Cerebellar nuclear complex (tissue), 1 donor: ENCODE results near the gene IGFBP7.

Experiments used
- DNase-seq, 2 experiments: peaks; one replicate each; lab custom pipeline; 2025; lab: John Stamatoyannopoulos, UW

The IGFBP7 gene

GRCh38 chr4:57109847-57110639 is at the start of gene IGFBP7:
Gene IGFBP7, minus strand, starts transcription at chr4:57110385. Its CDS starts 34 bp downstream, at chr4:57110351.
- no peak for DNase-seq

GRCh38 chr4:57159866-57160265 is 49.7 kb upstream of the IGFBP7 start:
- DNase-seq = no peak

- no peak for DNase-seq
Measured at GRCh38 chr4:57158762-57159161, 48.6 kb upstream of the IGFBP7 start.

GRCh38 chr4:57158221-57158620 is 48.0 kb upstream of the IGFBP7 start:
- no peak for DNase-seq

- DNase-seq = no peak
Measured at GRCh38 chr4:57157596-57158137, 47.5 kb upstream of the IGFBP7 start.

GRCh38 chr4:57156242-57156990 is 46.2 kb upstream of the IGFBP7 start:
- DNase-seq = no peak

- no peak for DNase-seq
Measured at GRCh38 chr4:57154926-57155325, 44.7 kb upstream of the IGFBP7 start.

- no peak for DNase-seq
Measured at GRCh38 chr4:57154191-57154590, 44.0 kb upstream of the IGFBP7 start.

GRCh38 chr4:57153207-57153606 is 43.0 kb upstream of the IGFBP7 start:
- no peak for DNase-seq

- DNase-seq = no peak
Measured at GRCh38 chr4:57151481-57151880, 41.3 kb upstream of the IGFBP7 start.

GRCh38 chr4:57149833-57150232 is 39.6 kb upstream of the IGFBP7 start:
- DNase-seq = no peak

GRCh38 chr4:57148831-57149505 is 38.8 kb upstream of the IGFBP7 start:
- DNase-seq = no peak

GRCh38 chr4:57148177-57148576 is 38.0 kb upstream of the IGFBP7 start:
- DNase-seq = no peak

- no peak for DNase-seq
Measured at GRCh38 chr4:57147335-57148060, 37.3 kb upstream of the IGFBP7 start.

- no peak for DNase-seq
Measured at GRCh38 chr4:57146444-57146843, 36.3 kb upstream of the IGFBP7 start.

- no peak for DNase-seq
Measured at GRCh38 chr4:57144466-57144865, 34.3 kb upstream of the IGFBP7 start.

GRCh38 chr4:57139783-57140182 is 29.6 kb upstream of the IGFBP7 start:
- DNase-seq = no peak

- no peak for DNase-seq
Measured at GRCh38 chr4:57137261-57137660, 27.1 kb upstream of the IGFBP7 start.

- no peak for DNase-seq
Measured at GRCh38 chr4:57136281-57136680, 26.1 kb upstream of the IGFBP7 start.

GRCh38 chr4:57132743-57133137 is 22.6 kb upstream of the IGFBP7 start:
- DNase-seq = no peak

- no peak for DNase-seq
Measured at GRCh38 chr4:57131849-57132742, 21.9 kb upstream of the IGFBP7 start.
